Measurements from ENCODE around the gene NEURL1. TPM values are rescaled to one million over a fixed set of nuclear protein-coding genes. Genes with fewer than 3 reads are reported as not detected.

NEURL1 gene
- total RNA-seq, 1 experiment from 2014 or later: 1.7 TPM

DNA sequence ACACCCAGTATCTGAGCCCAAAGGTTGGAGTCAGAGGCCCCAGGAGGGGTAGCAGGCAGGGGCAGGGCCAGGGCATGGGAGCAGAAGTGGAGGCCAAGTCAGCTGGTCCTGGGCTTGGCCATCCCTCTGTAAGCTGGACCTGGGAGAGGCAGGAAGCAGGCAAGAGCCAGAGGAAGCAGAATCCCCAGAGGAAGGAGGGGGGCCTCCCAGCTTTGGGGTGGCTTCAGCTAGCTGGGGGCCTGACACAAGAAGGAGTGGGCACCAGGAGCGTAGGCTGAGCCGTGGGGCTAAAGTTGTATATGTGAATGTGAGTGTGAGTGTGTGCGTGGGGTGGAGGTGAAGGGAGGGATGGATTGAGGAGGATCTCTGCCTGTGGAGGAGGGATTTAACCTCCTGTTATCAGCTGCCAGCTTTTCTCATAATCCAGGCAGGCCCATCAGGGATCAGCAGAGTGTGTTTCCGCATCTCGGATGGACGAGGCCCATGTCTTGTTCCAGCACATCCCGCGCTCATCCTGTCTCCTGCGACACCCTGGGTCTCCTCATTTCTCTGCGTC is 54.0 kb downstream of the NEURL1 start:
- Histone ChIP-seq H3K27ac (ENCODE audit: low read length) (no peak overlapping the region), H3K9ac (ENCODE audit: low read length) (no peak overlapping the region), H3K79me2 (ENCODE audit: low read length) (no peaks in the 10 kb centered on the region), H2AFZ (ENCODE audit: low read length) (no peak overlapping the region), H3K27me3 (ENCODE audit: low read length) (no peaks in the 10 kb centered on the region), H3K4me2 (ENCODE audit: low read length) (no peak overlapping the region), H3K36me3 (ENCODE audit: low read depth, low read length) (no peaks in the 10 kb centered on the region), H3K9me2 (replicated peaks; ENCODE audit: low read length) (no peaks in the 10 kb centered on the region), H3K9me3 (ENCODE audit: low read length) (no peaks in the 10 kb centered on the region), H3K4me1 (ENCODE audit: insufficient read depth, low read length) (peaks cover 9% of the 10 kb centered on the region), H4K20me1 (ENCODE audit: low read length) (no peaks in the 10 kb centered on the region), H3F3A (ENCODE audit: low read length, unreplicated experiment) (no peaks in the 10 kb centered on the region), H3K4me3 (ENCODE audit: low read length) (no peak overlapping the region)
- no TSS peak for BruUV-seq (replicated peaks)
- no peak for ATAC-seq
- intact Hi-C loops (cut with micrococcal nuclease): no loop called here
- CTCF ChIA-PET: interaction anchor here (0.5 kb wide), 1 partner anchor 7 kb away, joined by 5 read pairs; no protein-coding TSS in a partner anchor
- TF ChIP-seq EZH2 (IDR thresholded peaks at IDR 0.05; ENCODE audit: low read length, unreplicated experiment) (no peak), CTCF (conservative IDR thresholded peaks at IDR 0.05; ENCODE audit: low read depth, low read length) (no peak), EZH2phosphoT487 (IDR thresholded peaks at IDR 0.05; ENCODE audit: borderline replicate concordance, low read length) (no peak)
- POLR2A ChIA-PET (ENCODE audit: unreplicated experiment): no interaction called here
- DNase-seq: no peak

DNA sequence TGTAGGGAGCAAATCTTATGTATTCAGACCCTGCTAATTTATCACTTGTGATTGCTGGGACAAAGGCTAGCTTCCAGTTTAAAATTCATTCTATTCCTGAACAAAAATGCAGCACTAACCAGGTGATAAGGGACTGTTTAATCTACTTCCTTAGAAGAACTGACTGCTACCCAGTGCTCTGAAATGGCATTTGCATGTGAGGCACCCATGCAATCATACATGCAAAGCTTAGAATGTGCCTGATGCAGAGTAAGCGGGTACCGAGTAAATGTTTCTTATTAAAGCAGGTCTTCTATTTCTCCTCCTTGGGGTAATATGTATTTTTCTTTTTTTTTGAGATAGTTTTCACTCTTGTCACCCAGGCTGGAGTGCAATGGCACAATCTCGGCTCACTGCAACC is 54.5 kb downstream of the NEURL1 start:
- Histone ChIP-seq H3K9me3 (ENCODE audit: low read length) (no peaks in the 10 kb centered on the region), H3K4me1 (ENCODE audit: insufficient read depth, low read length) (peaks cover 4% of the 10 kb centered on the region), H3K9me2 (replicated peaks; ENCODE audit: low read length) (no peaks in the 10 kb centered on the region), H3K36me3 (ENCODE audit: low read depth, low read length) (no peaks in the 10 kb centered on the region), H3K9ac (ENCODE audit: low read length) (no peak overlapping the region), H2AFZ (ENCODE audit: low read length) (no peak overlapping the region), H3K27ac (ENCODE audit: low read length) (no peak overlapping the region), H3K4me3 (ENCODE audit: low read length) (no peak overlapping the region), H3F3A (ENCODE audit: low read length, unreplicated experiment) (no peaks in the 10 kb centered on the region), H3K4me2 (ENCODE audit: low read length) (no peak overlapping the region), H3K27me3 (ENCODE audit: low read length) (no peaks in the 10 kb centered on the region), H4K20me1 (ENCODE audit: low read length) (no peaks in the 10 kb centered on the region), H3K79me2 (ENCODE audit: low read length) (no peaks in the 10 kb centered on the region)
- intact Hi-C loops (cut with micrococcal nuclease): no loop called here
- TF ChIP-seq EZH2 (IDR thresholded peaks at IDR 0.05; ENCODE audit: low read length, unreplicated experiment) (no peak), CTCF (conservative IDR thresholded peaks at IDR 0.05; ENCODE audit: low read depth, low read length) (no peak), EZH2phosphoT487 (IDR thresholded peaks at IDR 0.05; ENCODE audit: borderline replicate concordance, low read length) (no peak)
- DNase-seq (no peak), ATAC-seq (no peak)
- CTCF ChIA-PET: no interaction called here
- no TSS peak for BruUV-seq (replicated peaks)
- POLR2A ChIA-PET (ENCODE audit: unreplicated experiment): no interaction called here

- ChIA-PET CTCF (no interaction called here), POLR2A (ENCODE audit: unreplicated experiment) (no interaction called here)
- Histone ChIP-seq H3K4me1 (ENCODE audit: insufficient read depth, low read length) (no peaks in the 10 kb centered on the region; the same call in 1 of the 2 replicates), H3F3A (ENCODE audit: low read length, unreplicated experiment) (no peaks in the 10 kb centered on the region), H3K9me3 (ENCODE audit: low read length) (no peaks in the 10 kb centered on the region), H3K4me2 (ENCODE audit: low read length) (no peak overlapping the region), H3K27ac (ENCODE audit: low read length) (no peak overlapping the region), H3K36me3 (ENCODE audit: low read depth, low read length) (no peaks in the 10 kb centered on the region), H3K27me3 (ENCODE audit: low read length) (no peaks in the 10 kb centered on the region), H3K4me3 (ENCODE audit: low read length) (no peak overlapping the region), H3K9ac (ENCODE audit: low read length) (no peak overlapping the region), H3K79me2 (ENCODE audit: low read length) (no peaks in the 10 kb centered on the region), H4K20me1 (ENCODE audit: low read length) (no peaks in the 10 kb centered on the region), H3K9me2 (replicated peaks; ENCODE audit: low read length) (no peaks in the 10 kb centered on the region), H2AFZ (ENCODE audit: low read length) (no peak overlapping the region)
- intact Hi-C loops (cut with micrococcal nuclease): no loop called here
- TF ChIP-seq CTCF (conservative IDR thresholded peaks at IDR 0.05; ENCODE audit: low read depth, low read length): no peak
- TF ChIP-seq EZH2phosphoT487 (IDR thresholded peaks at IDR 0.05; ENCODE audit: borderline replicate concordance, low read length): no peak
- TF ChIP-seq EZH2 (IDR thresholded peaks at IDR 0.05; ENCODE audit: low read length, unreplicated experiment): no peak
- BruUV-seq (replicated peaks): no TSS peak
- ATAC-seq (no peak), DNase-seq (no peak)
Observed at GRCh38 chr10:103548581-103549348, 55.3 kb downstream of the NEURL1 start.

Data from PC-3 (cell line).